PFSK-1 (cell line): Measurements from ENCODE around the gene KDM3B.

Experiments
- FOXP2 ChIP-seq: optimal IDR thresholded peaks from 2 replicates; pipeline ENCODE3; 2011; ENCODE audit warnings: borderline replicate concordance, control low read depth, inconsistent platforms; ENCODE audit not compliant: insufficient read depth; ENCODE audit errors: extremely low read length, extremely low read depth
- POLR2AphosphoS5 ChIP-seq: IDR thresholded peaks from 2 replicates; pipeline ENCODE4 v1.6.1; 2012; ENCODE audit warnings: low read depth, mild to moderate bottlenecking, control low read depth, low read length, moderate library complexity
- SIN3A ChIP-seq: IDR thresholded peaks from 2 replicates; pipeline ENCODE4 v1.6.1; 2012; ENCODE audit warnings: mild to moderate bottlenecking, low read length, moderate library complexity, borderline replicate concordance; ENCODE audit not compliant: insufficient read depth
- TAF1 ChIP-seq: IDR thresholded peaks from 2 replicates; pipeline ENCODE4 v1.6.1; 2012; ENCODE audit warnings: low read length, control low read depth, borderline replicate concordance; ENCODE audit not compliant: insufficient read depth
- TF ChIP-seq, protein P1 (sequence below), 2 experiments: IDR thresholded peaks; 2 replicates each; pipeline versions ENCODE4 v1.6.1 to v1.8.0; 2011 to 2012; ENCODE audit warnings: low read depth in 2 of 2, low read length in 2 of 2, control low read depth in 1 of 2, inconsistent platforms in 1 of 2, mild to moderate bottlenecking in 1 of 2, moderate library complexity in 1 of 2; ENCODE audit not compliant: insufficient read depth in 1 of 2

KDM3B gene

GRCh38 chr5:138418444-138418843 lies 66.0 kb downstream of the KDM3B start:
- TF ChIP-seq, protein P1, sequence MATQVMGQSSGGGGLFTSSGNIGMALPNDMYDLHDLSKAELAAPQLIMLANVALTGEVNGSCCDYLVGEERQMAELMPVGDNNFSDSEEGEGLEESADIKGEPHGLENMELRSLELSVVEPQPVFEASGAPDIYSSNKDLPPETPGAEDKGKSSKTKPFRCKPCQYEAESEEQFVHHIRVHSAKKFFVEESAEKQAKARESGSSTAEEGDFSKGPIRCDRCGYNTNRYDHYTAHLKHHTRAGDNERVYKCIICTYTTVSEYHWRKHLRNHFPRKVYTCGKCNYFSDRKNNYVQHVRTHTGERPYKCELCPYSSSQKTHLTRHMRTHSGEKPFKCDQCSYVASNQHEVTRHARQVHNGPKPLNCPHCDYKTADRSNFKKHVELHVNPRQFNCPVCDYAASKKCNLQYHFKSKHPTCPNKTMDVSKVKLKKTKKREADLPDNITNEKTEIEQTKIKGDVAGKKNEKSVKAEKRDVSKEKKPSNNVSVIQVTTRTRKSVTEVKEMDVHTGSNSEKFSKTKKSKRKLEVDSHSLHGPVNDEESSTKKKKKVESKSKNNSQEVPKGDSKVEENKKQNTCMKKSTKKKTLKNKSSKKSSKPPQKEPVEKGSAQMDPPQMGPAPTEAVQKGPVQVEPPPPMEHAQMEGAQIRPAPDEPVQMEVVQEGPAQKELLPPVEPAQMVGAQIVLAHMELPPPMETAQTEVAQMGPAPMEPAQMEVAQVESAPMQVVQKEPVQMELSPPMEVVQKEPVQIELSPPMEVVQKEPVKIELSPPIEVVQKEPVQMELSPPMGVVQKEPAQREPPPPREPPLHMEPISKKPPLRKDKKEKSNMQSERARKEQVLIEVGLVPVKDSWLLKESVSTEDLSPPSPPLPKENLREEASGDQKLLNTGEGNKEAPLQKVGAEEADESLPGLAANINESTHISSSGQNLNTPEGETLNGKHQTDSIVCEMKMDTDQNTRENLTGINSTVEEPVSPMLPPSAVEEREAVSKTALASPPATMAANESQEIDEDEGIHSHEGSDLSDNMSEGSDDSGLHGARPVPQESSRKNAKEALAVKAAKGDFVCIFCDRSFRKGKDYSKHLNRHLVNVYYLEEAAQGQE (IDR thresholded peaks at IDR 0.05; ENCODE audit: insufficient read depth in 1 of 2, low read depth in 2 of 2, low read length in 2 of 2) = no peak
- TF ChIP-seq TAF1 = no peak
- TF ChIP-seq FOXP2 = no peak
- TF ChIP-seq POLR2AphosphoS5 = no peak
- no peak for TF ChIP-seq SIN3A

DNA sequence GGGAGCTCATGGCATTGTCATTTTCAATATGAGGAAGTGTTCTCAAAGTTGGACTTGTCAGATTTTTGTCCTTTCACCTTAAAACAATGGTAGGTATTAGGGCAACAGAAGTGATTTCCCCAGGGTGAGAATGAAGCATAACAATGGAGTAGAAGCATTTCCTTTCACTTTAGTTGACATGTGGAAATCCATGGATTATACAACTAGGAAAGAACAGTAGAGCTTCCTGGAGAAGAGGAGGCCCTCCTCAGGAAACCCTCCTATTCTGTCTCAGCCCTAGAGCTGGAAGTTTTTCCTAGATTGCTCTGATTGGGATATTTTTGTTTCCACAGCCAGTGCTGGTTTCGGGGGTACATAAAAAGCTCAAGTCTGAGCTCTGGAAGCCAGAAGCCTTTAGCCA lies 72.6 kb downstream of the KDM3B start:
- TF ChIP-seq, protein P1 (IDR thresholded peaks at IDR 0.05; ENCODE audit: insufficient read depth in 1 of 2, low read depth in 2 of 2, low read length in 2 of 2) = no peak
- no peak for TF ChIP-seq SIN3A
- TF ChIP-seq TAF1 = no peak
- no peak for TF ChIP-seq FOXP2
- TF ChIP-seq POLR2AphosphoS5 = no peak

GRCh38 chr5:138435943-138436342 lies 83.5 kb downstream of the KDM3B start:
- TF ChIP-seq FOXP2 = no peak
- TF ChIP-seq, protein P1 (IDR thresholded peaks at IDR 0.05; ENCODE audit: insufficient read depth in 1 of 2, low read depth in 2 of 2, low read length in 2 of 2) = no peak
- no peak for TF ChIP-seq SIN3A
- no peak for TF ChIP-seq POLR2AphosphoS5
- no peak for TF ChIP-seq TAF1

- TF ChIP-seq TAF1 = no peak
- TF ChIP-seq SIN3A = no peak
- TF ChIP-seq POLR2AphosphoS5 = no peak
- no peak for TF ChIP-seq FOXP2
- TF ChIP-seq, protein P1 (IDR thresholded peaks at IDR 0.05; ENCODE audit: insufficient read depth in 1 of 2, low read depth in 2 of 2, low read length in 2 of 2) = no peak
These were observed 85.7 kb downstream of the KDM3B start for GRCh38 chr5:138438003-138438723.
